ENCODE measurements around the gene SPEG. TPM values are rescaled to one million over a fixed set of nuclear protein-coding genes. Genes with fewer than 3 reads are reported as not detected.

The SPEG gene
- total RNA-seq, 2 donors from 2014 or later: 23.1 to 29.8 TPM

DNA sequence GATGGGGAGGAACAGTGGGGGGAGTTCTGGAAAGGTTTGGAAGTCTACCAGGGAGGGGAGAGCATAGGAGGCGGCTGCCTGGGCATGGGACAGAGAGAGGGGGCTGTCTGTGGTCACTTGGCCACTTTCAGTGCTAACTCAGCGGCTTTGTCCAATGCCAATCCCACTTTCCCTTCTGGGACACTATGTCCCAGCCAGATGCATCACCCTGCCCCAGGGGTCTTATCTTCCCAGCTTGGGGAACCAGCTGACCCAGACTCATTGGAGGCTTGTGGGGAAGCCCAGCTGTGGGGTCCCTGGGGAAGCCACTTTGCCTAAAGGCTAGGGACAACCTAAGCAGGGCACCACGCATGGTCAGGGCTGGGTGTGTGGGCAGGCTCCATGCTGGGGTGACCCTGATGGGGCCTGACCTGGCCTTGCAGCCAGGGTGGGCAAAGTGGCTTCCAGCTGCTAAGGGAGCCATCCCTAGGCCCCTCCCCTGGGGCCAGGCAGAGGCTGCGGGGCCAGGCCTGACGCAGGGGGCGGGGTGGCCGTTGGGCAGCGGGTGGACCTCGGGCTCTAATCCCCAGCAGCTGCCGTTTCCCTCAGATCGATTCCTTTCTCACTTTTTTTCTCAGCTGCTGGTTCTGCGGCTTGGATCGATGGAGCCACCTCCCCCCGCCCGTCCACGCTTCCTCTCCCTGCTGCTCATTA, 78.0 kb downstream of the SPEG start:
- H3K27me3 Mint-ChIP-seq (ENCODE audit: insufficient read depth): peaks cover 77% of the 10 kb centered on the region
- 46 to 50% methylated on average over 13 to 16 of the region's 16 CpGs for WGBS, 2 experiments (ENCODE audit: insufficient coverage in 1 of 2, insufficient read length in 1 of 2)
- Histone ChIP-seq H3K36me3 (ENCODE audit: control insufficient read depth, insufficient read depth, low read length) (no peaks in the 10 kb centered on the region), H3K27ac (ENCODE audit: low read depth, low read length) (no peak overlapping the region), H3K27me3 (ENCODE audit: control insufficient read depth, insufficient read depth, low read length, poor library complexity, severe bottlenecking) (peaks cover 54% of the 10 kb centered on the region), H3K9me3 (ENCODE audit: control insufficient read depth, low read length) (no peaks in the 10 kb centered on the region), H3K9ac (ENCODE audit: extremely low read depth, low read length, poor library complexity, severe bottlenecking) (no peak overlapping the region), H3K4me1 (ENCODE audit: control insufficient read depth, insufficient read depth, low read length) (peaks cover 9% of the 10 kb centered on the region), H3K4me3 (ENCODE audit: low read length) (no peak overlapping the region)
- H3K36me3 Mint-ChIP-seq (ENCODE audit: low read depth): no peaks in the 10 kb centered on the region
- H3K9me3 Mint-ChIP-seq: peaks cover 3% of the 10 kb centered on the region
- TF ChIP-seq, protein P1, sequence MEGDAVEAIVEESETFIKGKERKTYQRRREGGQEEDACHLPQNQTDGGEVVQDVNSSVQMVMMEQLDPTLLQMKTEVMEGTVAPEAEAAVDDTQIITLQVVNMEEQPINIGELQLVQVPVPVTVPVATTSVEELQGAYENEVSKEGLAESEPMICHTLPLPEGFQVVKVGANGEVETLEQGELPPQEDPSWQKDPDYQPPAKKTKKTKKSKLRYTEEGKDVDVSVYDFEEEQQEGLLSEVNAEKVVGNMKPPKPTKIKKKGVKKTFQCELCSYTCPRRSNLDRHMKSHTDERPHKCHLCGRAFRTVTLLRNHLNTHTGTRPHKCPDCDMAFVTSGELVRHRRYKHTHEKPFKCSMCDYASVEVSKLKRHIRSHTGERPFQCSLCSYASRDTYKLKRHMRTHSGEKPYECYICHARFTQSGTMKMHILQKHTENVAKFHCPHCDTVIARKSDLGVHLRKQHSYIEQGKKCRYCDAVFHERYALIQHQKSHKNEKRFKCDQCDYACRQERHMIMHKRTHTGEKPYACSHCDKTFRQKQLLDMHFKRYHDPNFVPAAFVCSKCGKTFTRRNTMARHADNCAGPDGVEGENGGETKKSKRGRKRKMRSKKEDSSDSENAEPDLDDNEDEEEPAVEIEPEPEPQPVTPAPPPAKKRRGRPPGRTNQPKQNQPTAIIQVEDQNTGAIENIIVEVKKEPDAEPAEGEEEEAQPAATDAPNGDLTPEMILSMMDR (conservative IDR thresholded peaks at IDR 0.05): no peak
- peaks cover 27% of the 10 kb centered on the region for H3K4me1 Mint-ChIP-seq
- DNase-seq: peak; percentile 55
- peak overlapping the region; percentile 41 for H3K4me3 Mint-ChIP-seq
- no peak overlapping the region for H3K27ac Mint-ChIP-seq

DNA sequence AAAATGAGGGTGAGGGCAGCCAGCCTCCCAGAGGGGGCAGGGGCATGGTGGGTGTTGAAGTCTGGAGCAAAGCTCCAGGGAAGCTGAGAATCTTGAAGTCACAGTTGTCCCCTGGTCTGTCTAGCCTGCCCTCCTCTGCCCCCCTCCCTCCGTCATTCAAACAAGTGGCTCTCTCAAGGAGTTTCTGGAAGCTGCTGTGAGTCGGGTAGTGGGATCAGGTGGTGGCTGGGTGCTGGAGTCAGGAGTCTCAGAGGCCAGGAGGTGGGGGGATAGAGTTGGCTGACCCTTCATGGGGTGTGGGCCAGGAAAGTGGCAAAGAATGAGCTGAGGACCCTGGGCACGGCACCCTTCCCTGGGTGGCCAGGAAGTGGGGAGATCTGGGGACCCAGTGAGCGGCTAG, 79.1 kb downstream of the SPEG start:
- Mint-ChIP-seq H3K9me3 (peaks cover 3% of the 10 kb centered on the region), H3K27me3 (ENCODE audit: insufficient read depth) (peaks cover 87% of the 10 kb centered on the region), H3K4me3 (peak overlapping the region; percentile 41), H3K27ac (no peak overlapping the region), H3K4me1 (peaks cover 28% of the 10 kb centered on the region), H3K36me3 (ENCODE audit: low read depth) (no peaks in the 10 kb centered on the region)
- H3K27ac ChIP-seq (ENCODE audit: low read depth, low read length): no peak overlapping the region
- peak; percentile 54 for DNase-seq
- WGBS, 2 experiments (ENCODE audit: insufficient coverage in 1 of 2, insufficient read length in 1 of 2): 40 to 58% methylated on average over 2 to 4 of the region's 4 CpGs
- H3K36me3 ChIP-seq (ENCODE audit: control insufficient read depth, insufficient read depth, low read length): no peaks in the 10 kb centered on the region
- H3K4me3 ChIP-seq (ENCODE audit: low read length): peak overlapping the region; percentile 15
- TF ChIP-seq, protein P1 (conservative IDR thresholded peaks at IDR 0.05): no peak
- peaks cover 9% of the 10 kb centered on the region for H3K4me1 ChIP-seq (ENCODE audit: control insufficient read depth, insufficient read depth, low read length)
- H3K27me3 ChIP-seq (ENCODE audit: control insufficient read depth, insufficient read depth, low read length, poor library complexity, severe bottlenecking): peaks cover 58% of the 10 kb centered on the region
- no peaks in the 10 kb centered on the region for H3K9me3 ChIP-seq (ENCODE audit: control insufficient read depth, low read length)
- no peak overlapping the region for H3K9ac ChIP-seq (ENCODE audit: extremely low read depth, low read length, poor library complexity, severe bottlenecking)

DNA sequence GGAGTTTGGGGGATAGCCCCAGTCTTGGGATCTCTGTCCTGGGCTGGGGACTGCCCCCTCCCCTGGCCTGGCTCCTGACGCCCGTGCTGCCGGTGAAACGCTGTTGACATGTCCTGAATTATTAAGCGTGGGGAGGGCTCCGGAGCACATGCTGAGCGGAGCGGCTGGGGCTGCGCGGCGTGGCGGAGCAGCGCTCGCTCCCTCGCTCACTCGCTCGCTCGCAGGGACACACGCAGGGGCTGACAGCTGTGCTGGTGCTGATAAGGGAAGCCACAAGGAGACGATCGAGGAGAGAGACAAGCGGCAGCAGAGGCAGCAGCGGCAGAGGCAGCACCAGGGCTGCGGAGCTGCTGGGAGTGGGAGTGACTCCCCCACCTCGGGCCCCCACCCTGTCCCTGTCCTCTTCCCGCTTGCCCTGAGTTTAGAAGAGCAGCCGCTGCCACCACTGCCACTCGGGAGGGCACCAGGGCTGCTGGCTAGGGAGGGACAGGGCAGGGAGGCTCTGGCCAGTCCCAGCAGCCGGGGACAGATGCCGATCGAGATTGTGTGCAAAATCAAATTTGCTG, 79.6 kb downstream of the SPEG start, which contains the start of gene ASIC4:
Gene ASIC4, plus strand, starts transcription at position 287 of the 566 bp plus-strand sequence. Its CDS starts 243 bp downstream, at position 530.
- Histone ChIP-seq H3K9me3 (ENCODE audit: control insufficient read depth, low read length) (no peaks in the 10 kb centered on the region), H3K27me3 (ENCODE audit: control insufficient read depth, insufficient read depth, low read length, poor library complexity, severe bottlenecking) (peaks cover 58% of the 10 kb centered on the region), H3K27ac (ENCODE audit: low read depth, low read length) (no peak within 1 kb of the TSS), H3K4me1 (ENCODE audit: control insufficient read depth, insufficient read depth, low read length) (peaks cover 8% of the 10 kb centered on the region), H3K9ac (ENCODE audit: extremely low read depth, low read length, poor library complexity, severe bottlenecking) (no peak within 1 kb of the TSS), H3K36me3 (ENCODE audit: control insufficient read depth, insufficient read depth, low read length) (no peaks in the 10 kb centered on the region), H3K4me3 (ENCODE audit: low read length) (peak within 1 kb of the TSS; percentile 15)
- peaks cover 29% of the 10 kb centered on the region for H3K4me1 Mint-ChIP-seq
- peaks cover 3% of the 10 kb centered on the region for H3K9me3 Mint-ChIP-seq
- no peaks in the 10 kb centered on the region for H3K36me3 Mint-ChIP-seq (ENCODE audit: low read depth)
- H3K27ac Mint-ChIP-seq: no peak within 1 kb of the TSS
- WGBS, 2 experiments (ENCODE audit: insufficient coverage in 1 of 2, insufficient read length in 1 of 2): 27 to 36% methylated on average over 15 to 31 of the region's 31 CpGs
- peaks cover 88% of the 10 kb centered on the region for H3K27me3 Mint-ChIP-seq (ENCODE audit: insufficient read depth)
- H3K4me3 Mint-ChIP-seq: peak within 1 kb of the TSS; percentile 41
- peak; percentile 77 for DNase-seq
- TF ChIP-seq, protein P1 (conservative IDR thresholded peaks at IDR 0.05): no peak
